Ovary (tissue), 3 donors: ENCODE results near the gene MBD3.

Experiments
- CTCF ChIP-seq, 3 donors: fragments of 450-650 bp in 2 of 3; fragments of 200-600 bp in 1 of 3; IDR thresholded peaks; one replicate each; pipeline versions ENCODE4 v1.5.1 to v1.8.0; 2016 to 2022; ENCODE audit warnings: antibody characterized with exemption in 3 of 3, mild to moderate bottlenecking in 1 of 3
- EP300 ChIP-seq: sonication (generic); formaldehyde crosslinking; IDR thresholded peaks from one replicate; pipeline ENCODE4 v1.6.1; 2017; ENCODE audit warnings: antibody characterized with exemption
- POLR2A ChIP-seq: fragments of 450-650 bp; IDR thresholded peaks from one replicate; pipeline ENCODE4 v1.6.1; 2017; ENCODE audit warnings: antibody characterized with exemption, mild to moderate bottlenecking, moderate library complexity
- donor health status: DM: no; HTN: no; CAD: no.

GRCh38 chr19:1576242-1577089, 16.2 kb downstream of the MBD3 start:
- TF ChIP-seq CTCF (IDR thresholded peaks at IDR 0.05) (no peak), POLR2A (no peak), EP300 (no peak)
